GM18505 (cell line): Measurements from ENCODE around the gene TBL1X.

Source experiments
- ATAC-seq: cut with Tn5 transposase; IDR thresholded peaks from one replicate; pipeline ENCODE4 v1.9.1; 2021; ENCODE audit not compliant: unreplicated experiment
- POLR2A ChIP-seq: IDR thresholded peaks from 4 replicates; pipeline ENCODE4 v1.6.1; 2011; ENCODE audit warnings: borderline replicate concordance; ENCODE audit not compliant: insufficient read depth, insufficient read length; ENCODE audit errors: extremely low read depth

The TBL1X gene

GRCh38 chrX:9538544-9539045 lies 73.7 kb downstream of the TBL1X start:
- no peak for ATAC-seq
- no peak for TF ChIP-seq POLR2A

GRCh38 chrX:9539605-9540387 lies 74.9 kb downstream of the TBL1X start:
- no peak for TF ChIP-seq POLR2A
- ATAC-seq: no peak

- no peak for ATAC-seq
- TF ChIP-seq POLR2A: no peak
Measured at GRCh38 chrX:9542106-9542760, 77.4 kb downstream of the TBL1X start.

- no peak for ATAC-seq
- TF ChIP-seq POLR2A: no peak
Measured at GRCh38 chrX:9542761-9543111, 77.9 kb downstream of the TBL1X start.

- TF ChIP-seq POLR2A: no peak
- ATAC-seq: no peak
Measured at GRCh38 chrX:9555354-9555753, 90.5 kb downstream of the TBL1X start.

GRCh38 chrX:9557091-9557490 lies 92.2 kb downstream of the TBL1X start:
- no peak for TF ChIP-seq POLR2A
- no peak for ATAC-seq

- no peak for TF ChIP-seq POLR2A
- no peak for ATAC-seq
Measured at GRCh38 chrX:9557521-9557920, 92.7 kb downstream of the TBL1X start.

- no peak for ATAC-seq
- TF ChIP-seq POLR2A: no peak
Measured at GRCh38 chrX:9558615-9559014, 93.8 kb downstream of the TBL1X start.

GRCh38 chrX:9560219-9560618 lies 95.4 kb downstream of the TBL1X start:
- TF ChIP-seq POLR2A: no peak
- no peak for ATAC-seq

GRCh38 chrX:9561199-9561598 lies 96.3 kb downstream of the TBL1X start:
- ATAC-seq: no peak
- TF ChIP-seq POLR2A: no peak

- no peak for ATAC-seq
- TF ChIP-seq POLR2A: no peak
Measured at GRCh38 chrX:9562851-9563250, 98.0 kb downstream of the TBL1X start.

- no peak for ATAC-seq
- no peak for TF ChIP-seq POLR2A
Measured at GRCh38 chrX:9566150-9566621, 101.3 kb downstream of the TBL1X start.

- no peak for ATAC-seq
- TF ChIP-seq POLR2A: no peak
Measured at GRCh38 chrX:9569876-9570301, 105.0 kb downstream of the TBL1X start.
